Activated naive CD8-positive, alpha-beta T cell treated with anti-CD3 and anti-CD28 coated beads for 36 hours (primary cell): ENCODE measurements around the gene BAG3. TPM values are rescaled to one million over a fixed set of nuclear protein-coding genes. Genes with fewer than 3 reads are reported as not detected.
"Not testable (repeated sequence)": the region's sequence is repeated elsewhere in the genome, so short reads cannot be mapped to it uniquely, and the experiment has no call there.

ENCODE experiments used
- DNase-seq: peaks from one replicate; pipeline ENCODE4 v3.0.0; 2021
- H3K27ac Mint-ChIP-seq: one replicate; pipeline ENCODE4 v1.8.0; 2022; ENCODE audit warnings: mild to moderate bottlenecking, moderate library complexity, mixed read lengths
- H3K27me3 Mint-ChIP-seq: one replicate; pipeline ENCODE4 v1.8.0; 2022; ENCODE audit warnings: mild to moderate bottlenecking, mixed read lengths
- H3K36me3 Mint-ChIP-seq: one replicate; pipeline ENCODE4 v1.8.0; 2021; ENCODE audit warnings: mild to moderate bottlenecking, mixed read lengths
- H3K4me1 Mint-ChIP-seq: one replicate; pipeline ENCODE4 v1.8.0; 2021; ENCODE audit warnings: mixed read lengths
- H3K4me3 Mint-ChIP-seq: one replicate; pipeline ENCODE4 v1.8.0; 2022; ENCODE audit warnings: mild to moderate bottlenecking, moderate library complexity, mixed read lengths
- H3K9me3 Mint-ChIP-seq: one replicate; pipeline ENCODE4 v1.8.0; 2022; ENCODE audit warnings: mixed read lengths
- total RNA-seq, 2 experiments: library from RNA; stranded (reverse); gene quantifications; one replicate each; pipeline ENCODE4 v1.2.3, GENCODE V29; 2021

The BAG3 gene
- total RNA-seq: 10 to 100 TPM; 15.3 to 17.5 TPM

DNA sequence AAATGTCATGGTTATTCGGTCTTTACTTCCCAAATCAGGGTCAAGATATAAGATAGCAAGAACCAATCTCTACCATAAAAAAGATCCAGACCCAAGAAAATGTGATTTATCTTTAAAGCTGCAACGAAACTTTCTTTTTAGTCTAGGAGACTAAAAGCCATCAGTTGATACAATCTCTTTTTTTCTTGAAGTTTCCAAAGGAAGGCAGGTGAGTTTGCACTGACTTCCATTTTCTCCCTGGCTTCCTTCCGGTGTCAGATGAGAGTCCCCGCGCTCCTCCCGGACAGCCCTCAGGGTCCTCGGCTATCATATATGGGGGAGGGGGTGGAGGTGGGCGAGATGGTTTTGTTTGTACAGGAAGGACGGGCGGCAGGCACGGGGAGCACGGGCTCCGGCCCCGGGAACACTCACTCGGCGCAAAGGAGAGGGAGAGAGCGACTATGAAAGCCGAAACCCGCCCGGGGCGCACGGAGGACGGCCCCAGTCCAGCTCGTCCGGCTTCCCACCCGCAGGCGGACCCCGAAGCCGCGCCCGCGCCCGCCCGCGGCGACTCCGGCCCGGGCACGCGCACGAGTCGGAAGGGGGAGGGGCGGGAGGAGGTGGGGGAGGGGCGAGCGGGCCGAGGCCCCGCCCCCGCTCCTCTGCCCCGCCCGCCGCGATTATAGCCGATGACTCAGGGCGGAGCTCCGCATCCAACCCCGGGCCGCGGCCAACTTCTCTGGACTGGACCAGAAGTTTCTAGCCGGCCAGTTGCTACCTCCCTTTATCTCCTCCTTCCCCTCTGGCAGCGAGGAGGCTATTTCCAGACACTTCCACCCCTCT, at the start of gene BAG3:
TSS of gene BAG3 (plus strand) at position 689 of the 822 bp plus-strand sequence. CDS start 296 bp downstream, outside the sequence.
- Mint-ChIP-seq H3K27me3 (no peaks in the 10 kb centered on the region), H3K4me3 (peak within 1 kb of the TSS; percentile 94), H3K9me3 (no peaks in the 10 kb centered on the region), H3K27ac (peak within 1 kb of the TSS; percentile 95), H3K36me3 (peaks cover 2% of the 10 kb centered on the region), H3K4me1 (peaks cover 45% of the 10 kb centered on the region)
- DNase-seq: peak; percentile 77

DNA sequence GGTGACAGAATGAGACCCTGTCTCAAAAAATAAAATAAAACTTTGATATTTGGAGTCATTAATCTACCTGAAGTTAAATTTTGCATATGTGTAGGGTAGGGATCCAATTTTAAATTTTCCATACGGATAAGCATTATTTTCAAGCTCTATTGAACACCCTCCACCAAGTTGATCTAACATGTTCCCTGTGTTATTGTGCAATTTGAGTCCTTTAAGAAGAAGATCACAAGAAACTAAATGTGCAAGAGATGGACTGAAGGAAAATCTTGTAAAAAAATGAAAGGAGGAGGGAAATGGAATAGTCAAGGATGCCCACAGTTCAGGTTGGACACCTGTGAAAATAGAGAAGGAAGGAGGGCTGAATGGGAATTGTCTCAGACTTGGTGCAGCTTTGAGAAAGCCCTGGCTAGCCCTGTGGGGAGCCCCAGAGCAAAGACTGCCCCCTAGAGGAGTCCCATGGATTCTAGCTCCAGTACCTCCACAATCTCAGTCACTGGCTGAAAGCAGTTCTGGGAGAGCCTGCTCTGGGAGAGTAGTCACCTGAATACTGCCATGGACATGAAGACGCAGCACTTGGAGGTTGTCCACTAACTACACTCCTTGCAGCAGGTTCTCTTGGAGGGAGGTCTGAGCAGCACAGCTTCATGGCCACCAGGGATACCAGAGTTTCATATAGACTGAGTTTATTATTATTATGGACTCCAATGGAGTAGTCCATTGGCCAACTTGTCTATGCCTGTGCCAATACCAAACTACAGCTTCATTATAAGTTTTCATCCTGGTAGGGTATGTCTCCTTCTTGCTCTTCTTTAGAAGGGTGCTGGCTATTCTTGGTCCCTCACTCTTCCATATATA, 48.7 kb upstream of the BAG3 start:
- Mint-ChIP-seq H3K27ac (no peak overlapping the region), H3K36me3 (peaks cover 18% of the 10 kb centered on the region), H3K4me3 (no peak overlapping the region), H3K27me3 (no peaks in the 10 kb centered on the region), H3K9me3 (peaks cover 2% of the 10 kb centered on the region), H3K4me1 (peaks cover 10% of the 10 kb centered on the region)
- DNase-seq: peak; percentile 15

DNA sequence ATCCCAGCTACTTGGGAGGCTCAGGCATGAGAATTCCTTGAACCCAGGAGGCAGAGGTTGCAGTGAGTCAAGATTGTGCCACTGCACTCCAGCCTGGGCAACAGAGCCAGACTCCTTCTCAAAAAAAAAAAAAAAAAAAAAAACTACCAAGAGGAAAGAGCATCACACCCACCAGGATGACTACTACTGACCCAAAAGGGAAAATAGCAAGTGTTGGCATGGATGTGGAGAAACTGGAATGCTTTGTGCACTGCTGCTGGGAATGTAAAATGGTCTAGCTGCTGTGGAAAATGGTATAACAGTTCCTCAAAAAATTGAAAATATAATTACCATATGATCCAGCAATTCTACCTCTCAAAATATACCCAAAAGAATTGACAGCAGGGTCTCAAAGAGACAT, 46.7 kb upstream of the BAG3 start:
- Mint-ChIP-seq H3K36me3 (peaks cover 5% of the 10 kb centered on the region), H3K27me3 (no peaks in the 10 kb centered on the region), H3K4me1 (peaks cover 11% of the 10 kb centered on the region), H3K9me3 (no peaks in the 10 kb centered on the region), H3K27ac (no peak overlapping the region), H3K4me3 (no peak overlapping the region)
- no peak for DNase-seq

DNA sequence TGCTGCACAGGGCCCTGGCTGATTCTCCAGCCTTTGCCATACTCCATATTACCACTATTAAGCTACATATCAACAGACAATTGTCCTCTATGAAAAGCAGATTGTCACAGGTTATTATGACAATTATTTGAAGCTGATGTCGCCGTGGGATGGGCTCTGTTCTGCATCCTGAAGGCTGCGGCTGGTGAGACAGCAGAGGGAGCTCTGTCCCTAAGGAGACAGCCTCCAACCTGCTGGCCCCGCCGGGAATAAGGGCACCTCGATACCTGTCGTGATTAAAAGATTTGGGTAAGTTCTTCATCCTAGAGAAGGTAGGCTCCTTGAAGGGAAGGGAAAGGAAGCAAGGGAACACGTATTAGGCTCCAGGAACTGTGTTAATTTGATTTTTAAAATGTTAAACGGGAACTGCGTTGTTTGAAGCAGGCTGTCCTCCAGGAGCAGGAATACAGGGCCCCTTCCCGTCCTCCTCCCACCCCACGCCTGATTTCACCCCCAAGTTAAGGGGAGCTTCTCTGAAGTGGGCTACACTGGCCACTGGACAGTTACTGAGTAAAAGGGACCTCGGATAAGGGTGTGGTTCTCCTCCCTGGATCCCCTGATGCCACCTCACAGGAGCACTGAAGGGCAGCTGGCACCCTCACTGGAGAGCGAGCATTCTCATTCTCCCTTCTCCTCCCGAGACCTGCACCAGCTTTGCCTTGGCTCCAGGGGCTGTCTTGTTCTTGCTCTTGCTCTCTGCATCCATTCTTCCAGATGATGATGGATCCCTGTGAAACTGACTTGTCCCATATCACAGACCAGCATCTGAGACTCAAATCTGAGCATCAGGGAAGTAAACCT, 42.6 kb upstream of the BAG3 start:
- H3K27ac Mint-ChIP-seq: no peak overlapping the region
- DNase-seq: peak; percentile 10
- no peak overlapping the region for H3K4me3 Mint-ChIP-seq
- H3K9me3 Mint-ChIP-seq: no peaks in the 10 kb centered on the region
- H3K36me3 Mint-ChIP-seq: no peaks in the 10 kb centered on the region
- H3K27me3 Mint-ChIP-seq: peaks cover 6% of the 10 kb centered on the region
- H3K4me1 Mint-ChIP-seq: peaks cover 7% of the 10 kb centered on the region

DNA sequence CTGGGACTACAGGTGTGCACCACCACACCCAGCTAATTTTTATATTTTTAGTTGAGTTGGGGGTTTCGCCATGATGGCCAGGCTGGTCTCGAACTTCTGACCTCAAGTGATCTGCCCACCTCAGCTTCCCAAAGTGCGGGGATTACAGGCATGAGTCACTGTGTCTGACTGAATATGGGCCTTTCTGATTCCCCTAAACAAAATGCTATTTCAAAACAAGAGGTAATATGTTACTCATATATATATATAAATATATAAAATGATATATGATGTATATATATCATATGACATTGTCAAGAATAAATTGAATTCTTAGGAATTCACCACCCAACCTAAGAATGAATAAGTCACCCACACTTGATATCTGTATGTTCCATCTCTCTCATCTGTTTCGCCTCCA, 41.7 kb upstream of the BAG3 start:
- Mint-ChIP-seq H3K9me3 (no peaks in the 10 kb centered on the region), H3K27ac (no peak overlapping the region), H3K4me3 (no peak overlapping the region), H3K27me3 (peaks cover 6% of the 10 kb centered on the region), H3K36me3 (no peaks in the 10 kb centered on the region), H3K4me1 (peaks cover 7% of the 10 kb centered on the region)
- DNase-seq: no peak

DNA sequence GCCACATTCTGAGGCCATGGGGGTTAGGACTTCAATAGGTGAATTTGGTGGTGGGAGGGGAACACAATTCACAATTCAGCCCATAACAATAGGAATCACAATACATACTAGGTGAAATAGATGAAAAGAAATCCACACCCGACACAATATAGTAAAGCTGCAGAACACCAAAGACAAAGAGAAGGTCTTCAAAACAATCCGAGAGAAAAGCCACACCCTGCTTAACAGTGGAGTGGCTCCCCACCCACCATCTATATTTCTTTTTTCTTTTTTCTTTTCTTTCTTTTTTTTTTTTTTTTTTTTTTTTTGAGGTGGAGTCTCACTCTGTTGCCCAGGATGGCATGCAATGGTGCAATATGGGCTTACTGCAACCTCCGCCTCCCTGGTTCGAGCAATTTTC, 39.7 kb upstream of the BAG3 start:
- H3K9me3 Mint-ChIP-seq: no peaks in the 10 kb centered on the region
- H3K4me1 Mint-ChIP-seq: peaks cover 7% of the 10 kb centered on the region
- H3K27ac Mint-ChIP-seq: no peak overlapping the region
- H3K4me3 Mint-ChIP-seq: no peak overlapping the region
- H3K36me3 Mint-ChIP-seq: no peaks in the 10 kb centered on the region
- H3K27me3 Mint-ChIP-seq: peaks cover 6% of the 10 kb centered on the region
- no peak for DNase-seq

DNA sequence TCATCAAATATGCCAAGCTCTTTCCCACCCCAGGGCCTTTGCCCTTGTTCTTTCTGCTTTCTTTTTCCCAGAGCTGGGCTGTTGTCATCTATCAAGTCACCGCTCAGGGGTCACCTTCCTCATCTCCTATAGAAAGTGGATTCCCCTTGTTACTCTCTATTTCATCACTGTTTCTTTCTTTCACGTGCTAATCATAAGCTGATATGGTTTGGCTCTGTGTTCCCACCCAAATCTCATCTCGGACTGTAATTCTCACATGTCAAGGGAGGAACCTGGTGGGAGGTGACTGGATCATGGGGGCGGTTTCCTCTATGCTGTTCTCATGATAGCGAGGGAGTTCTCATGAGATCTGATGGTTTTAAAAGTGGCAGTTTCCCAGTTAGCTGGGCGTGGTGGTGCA, 37.4 kb upstream of the BAG3 start:
- no peaks in the 10 kb centered on the region for H3K9me3 Mint-ChIP-seq
- no peak overlapping the region for H3K4me3 Mint-ChIP-seq
- no peak for DNase-seq
- peaks cover 4% of the 10 kb centered on the region for H3K4me1 Mint-ChIP-seq
- no peaks in the 10 kb centered on the region for H3K36me3 Mint-ChIP-seq
- H3K27ac Mint-ChIP-seq: no peak overlapping the region
- H3K27me3 Mint-ChIP-seq: peaks cover 6% of the 10 kb centered on the region

DNA sequence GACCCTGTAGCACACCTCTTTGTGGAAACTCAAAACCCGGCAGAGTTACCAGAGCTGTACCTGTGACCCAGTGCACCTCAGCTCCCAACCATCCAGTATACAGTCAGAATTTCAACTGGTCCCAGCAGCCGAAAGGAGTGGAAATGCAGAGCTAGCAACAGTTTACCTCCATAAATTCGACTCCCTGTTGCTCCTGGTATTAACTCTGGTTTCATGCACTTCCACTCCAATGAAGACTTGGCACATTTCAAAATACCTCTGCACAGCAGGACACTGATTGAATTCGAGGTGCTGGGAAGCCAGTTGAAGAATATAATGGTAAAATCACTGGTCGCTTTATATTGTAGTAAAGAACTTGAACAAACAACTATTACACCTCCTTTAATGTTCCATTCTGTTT, 36.5 kb upstream of the BAG3 start:
- no peak for DNase-seq
- H3K27ac Mint-ChIP-seq: no peak overlapping the region
- no peak overlapping the region for H3K4me3 Mint-ChIP-seq
- peaks cover 6% of the 10 kb centered on the region for H3K27me3 Mint-ChIP-seq
- no peaks in the 10 kb centered on the region for H3K4me1 Mint-ChIP-seq
- H3K36me3 Mint-ChIP-seq: no peaks in the 10 kb centered on the region
- H3K9me3 Mint-ChIP-seq: no peaks in the 10 kb centered on the region

DNA sequence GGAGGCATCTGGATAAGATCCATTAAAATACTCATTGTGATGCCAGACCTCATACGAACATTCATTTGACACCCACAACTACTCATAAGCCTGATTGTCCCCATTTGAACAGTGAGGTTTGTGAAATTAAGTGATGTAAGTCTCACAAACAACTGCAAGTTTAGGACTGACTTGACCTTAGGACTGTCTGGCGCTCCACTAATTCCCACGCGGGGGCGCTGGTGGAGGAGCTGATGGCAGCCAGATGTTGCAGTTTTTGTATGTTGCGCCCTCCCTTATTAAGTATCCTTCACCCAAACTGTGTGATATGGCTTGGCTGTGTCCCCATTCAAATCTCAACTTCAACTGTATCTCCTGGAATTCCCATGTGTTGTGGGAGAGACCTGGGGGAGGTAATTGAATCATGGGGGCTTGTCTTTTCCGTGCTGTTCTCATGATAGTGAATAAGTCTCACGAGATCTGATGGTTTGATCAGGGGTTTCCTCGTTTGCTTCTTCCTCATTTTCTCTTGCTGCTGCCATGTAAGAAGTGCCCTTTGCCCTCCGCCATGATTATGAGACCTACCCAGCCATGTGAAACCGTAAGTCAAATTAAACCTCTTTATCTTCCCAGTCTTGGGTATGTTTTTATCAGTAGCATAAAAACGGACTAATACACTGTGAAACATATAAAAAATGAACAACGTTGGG, 34.2 kb upstream of the BAG3 start:
- Mint-ChIP-seq H3K27me3 (peaks cover 3% of the 10 kb centered on the region), H3K36me3 (no peaks in the 10 kb centered on the region), H3K9me3 (no peaks in the 10 kb centered on the region), H3K4me1 (peaks cover 6% of the 10 kb centered on the region), H3K4me3 (no peak overlapping the region), H3K27ac (no peak overlapping the region)
- no peak for DNase-seq

DNA sequence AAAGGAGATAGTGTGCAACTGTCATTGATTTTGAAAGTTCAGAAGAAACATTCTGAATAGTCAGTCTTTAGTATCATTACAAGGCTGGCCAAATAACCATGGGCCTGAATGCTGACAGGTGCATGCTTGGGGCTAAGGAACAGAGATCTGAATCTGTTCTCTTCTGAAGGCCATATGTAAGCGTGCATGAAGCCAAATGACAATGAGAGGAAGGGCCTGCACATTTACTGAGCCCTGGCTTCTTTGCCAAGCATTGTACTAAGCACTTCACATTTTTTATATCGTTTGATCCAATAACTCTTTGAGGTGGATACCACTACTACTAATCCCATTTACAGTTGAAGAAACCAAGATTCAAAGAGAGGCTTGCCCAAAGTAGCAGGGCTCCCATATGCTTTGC, 32.0 kb upstream of the BAG3 start:
- no peaks in the 10 kb centered on the region for H3K27me3 Mint-ChIP-seq
- DNase-seq: no peak
- H3K4me1 Mint-ChIP-seq: peaks cover 6% of the 10 kb centered on the region
- no peaks in the 10 kb centered on the region for H3K36me3 Mint-ChIP-seq
- no peak overlapping the region for H3K4me3 Mint-ChIP-seq
- H3K9me3 Mint-ChIP-seq: no peaks in the 10 kb centered on the region
- H3K27ac Mint-ChIP-seq: no peak overlapping the region

DNA sequence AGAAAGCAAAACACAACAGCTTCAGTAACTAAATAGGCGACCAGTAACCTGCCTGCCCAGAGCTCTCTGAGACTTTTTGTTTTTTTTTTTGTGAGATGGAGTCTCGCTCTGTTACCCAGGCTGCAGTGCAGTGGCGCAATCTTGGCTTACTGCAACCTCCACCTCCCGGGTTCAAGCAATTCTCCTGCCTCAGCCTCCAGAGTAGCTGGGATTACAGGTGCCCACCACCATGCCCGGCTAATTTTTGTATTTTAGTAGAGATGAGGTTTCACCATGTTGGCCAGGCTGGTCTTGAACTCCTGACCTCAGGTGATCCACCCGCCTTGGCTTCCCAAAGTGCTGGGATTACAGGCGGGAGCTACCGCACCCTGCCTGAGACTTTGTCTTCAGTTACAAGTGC, 31.4 kb upstream of the BAG3 start:
- H3K36me3 Mint-ChIP-seq: not testable (repeated sequence)

DNA sequence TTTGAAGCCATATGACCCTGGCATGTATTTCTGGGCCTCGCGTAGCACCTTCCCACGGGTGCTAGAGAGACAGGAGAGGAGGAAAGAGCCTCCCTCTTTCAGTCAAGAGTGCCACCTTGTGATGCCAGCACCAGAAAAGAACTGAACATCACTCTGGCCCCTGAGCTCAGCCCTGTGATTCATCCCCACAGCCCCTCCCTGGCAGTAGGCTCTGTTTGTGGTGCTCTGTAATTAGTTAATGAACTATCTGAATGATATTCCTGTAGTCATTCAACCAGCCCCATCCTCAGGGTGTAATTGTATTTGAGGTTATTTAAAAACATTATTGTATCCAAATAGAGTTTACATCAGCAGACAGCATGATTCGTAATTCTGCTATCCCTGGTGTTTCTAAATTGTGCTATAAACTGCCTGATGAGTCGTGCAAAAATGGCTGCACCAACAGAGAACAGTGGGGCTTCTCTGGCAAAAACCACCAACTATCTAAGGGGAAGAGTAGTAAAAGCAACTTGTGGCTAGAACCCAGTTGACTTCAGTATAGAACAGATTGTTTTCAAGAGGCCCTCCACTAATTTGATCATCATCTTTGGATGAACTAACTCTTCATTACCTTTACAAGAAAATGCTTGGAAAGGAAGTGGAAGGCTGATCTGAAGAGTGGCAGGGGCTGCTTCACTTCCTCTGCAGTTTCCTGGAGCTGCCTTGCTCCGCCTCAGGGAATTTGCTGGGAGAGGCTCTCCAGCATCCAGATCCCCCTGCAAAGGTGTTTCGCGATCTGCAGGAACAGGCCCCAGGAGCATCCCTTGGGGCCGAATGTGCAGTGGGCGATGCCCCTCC, 30.7 kb upstream of the BAG3 start:
- Mint-ChIP-seq H3K4me3 (no peak overlapping the region), H3K27me3 (no peaks in the 10 kb centered on the region), H3K4me1 (peaks cover 6% of the 10 kb centered on the region), H3K36me3 (no peaks in the 10 kb centered on the region), H3K9me3 (no peaks in the 10 kb centered on the region), H3K27ac (no peak overlapping the region)
- DNase-seq: no peak

More for the DNA sequence above, 31.4 kb upstream of the BAG3 start:
- not testable (repeated sequence) for H3K4me1 Mint-ChIP-seq, DNase-seq, H3K9me3 Mint-ChIP-seq, H3K4me3 Mint-ChIP-seq, H3K27ac Mint-ChIP-seq, H3K27me3 Mint-ChIP-seq

DNA sequence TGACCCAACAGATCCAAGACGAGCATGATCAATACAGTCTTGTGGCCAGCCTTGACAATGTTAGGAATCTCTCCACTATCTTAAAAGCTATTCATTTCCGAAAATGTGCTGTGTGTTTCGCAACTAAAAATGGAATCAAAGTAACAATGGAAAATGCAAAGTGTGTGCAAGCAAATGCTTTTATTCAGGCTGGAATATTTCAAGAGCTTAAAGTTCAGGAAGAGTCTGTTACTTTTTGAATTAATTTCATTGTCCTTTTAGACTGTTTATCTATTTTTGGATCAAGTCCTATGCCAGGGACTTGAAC, 30.1 kb upstream of the BAG3 start:
- H3K9me3 Mint-ChIP-seq: no peaks in the 10 kb centered on the region
- peaks cover 6% of the 10 kb centered on the region for H3K4me1 Mint-ChIP-seq
- no peaks in the 10 kb centered on the region for H3K27me3 Mint-ChIP-seq
- H3K36me3 Mint-ChIP-seq: no peaks in the 10 kb centered on the region
- H3K4me3 Mint-ChIP-seq: no peak overlapping the region
- H3K27ac Mint-ChIP-seq: no peak overlapping the region
- no peak for DNase-seq
